Hepatic stellate cell (primary cell): Measurements from ENCODE around the gene COL4A1.

Source experiments
- DNase-seq: peaks from one replicate; pipeline ENCODE4 v3.0.0; 2011; ENCODE audit warnings: low spot score

COL4A1 gene

GRCh38 chr13:110341445-110342244 lies 34.7 kb upstream of the COL4A1 start:
- DNase-seq = no peak

DNA sequence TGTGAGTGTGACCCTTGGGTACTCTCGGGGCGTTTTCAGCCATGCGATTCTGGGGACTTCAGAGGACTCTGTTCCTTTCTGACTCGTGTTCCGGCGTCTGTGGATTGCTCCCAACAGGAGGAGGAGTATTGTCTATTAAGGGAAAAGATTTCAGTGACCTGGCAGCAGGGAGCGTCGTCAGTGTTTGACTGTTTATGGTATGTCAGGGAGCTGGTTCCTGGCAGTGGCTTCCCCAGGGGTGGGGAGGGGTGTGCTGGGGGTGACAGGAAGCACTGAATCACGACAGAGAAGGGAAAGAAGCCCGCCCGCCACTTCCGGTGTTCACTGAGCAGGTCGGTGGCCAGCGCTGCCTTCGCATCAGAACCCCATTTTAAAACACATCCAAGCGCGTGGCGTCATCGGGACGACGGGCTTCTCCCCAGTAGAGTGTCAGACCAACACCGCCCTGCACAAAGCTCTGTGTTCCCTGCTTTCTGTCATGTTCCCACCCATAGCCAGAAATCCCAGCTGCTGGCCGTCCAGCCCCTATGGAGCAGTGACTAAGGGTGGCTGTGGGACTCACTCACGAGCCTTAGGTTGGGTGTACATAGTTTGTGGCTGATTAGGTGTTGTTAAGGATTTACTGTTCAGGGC lies 34.0 kb upstream of the COL4A1 start:
- DNase-seq = peak; percentile 83

GRCh38 chr13:110339975-110340550 lies 33.1 kb upstream of the COL4A1 start:
- no peak for DNase-seq

- DNase-seq = no peak
These were observed 32.3 kb upstream of the COL4A1 start for GRCh38 chr13:110339263-110339662.

GRCh38 chr13:110338441-110339101 lies 31.6 kb upstream of the COL4A1 start:
- DNase-seq = no peak

- DNase-seq = no peak
These were observed 30.3 kb upstream of the COL4A1 start for GRCh38 chr13:110337247-110337646.

DNA sequence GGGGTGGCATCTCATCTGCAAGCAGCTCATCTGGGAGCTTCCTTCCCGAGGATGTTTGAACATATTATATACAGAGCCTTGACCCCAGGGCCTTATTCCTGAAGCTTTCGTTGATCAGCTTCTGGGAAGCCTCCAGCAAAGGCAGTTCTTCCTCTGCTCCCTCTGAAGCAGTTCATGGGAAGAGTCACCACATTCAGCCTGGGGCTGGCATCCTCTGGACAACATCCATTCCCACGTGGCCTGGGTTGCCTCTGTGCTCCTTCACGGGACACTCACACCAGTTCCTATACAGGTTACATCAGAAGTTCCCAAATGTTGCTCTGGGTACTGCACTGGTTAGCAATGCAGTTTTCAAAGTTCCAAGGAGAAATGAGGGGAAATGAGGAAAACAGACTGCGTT lies 29.7 kb upstream of the COL4A1 start:
- DNase-seq = no peak

DNA sequence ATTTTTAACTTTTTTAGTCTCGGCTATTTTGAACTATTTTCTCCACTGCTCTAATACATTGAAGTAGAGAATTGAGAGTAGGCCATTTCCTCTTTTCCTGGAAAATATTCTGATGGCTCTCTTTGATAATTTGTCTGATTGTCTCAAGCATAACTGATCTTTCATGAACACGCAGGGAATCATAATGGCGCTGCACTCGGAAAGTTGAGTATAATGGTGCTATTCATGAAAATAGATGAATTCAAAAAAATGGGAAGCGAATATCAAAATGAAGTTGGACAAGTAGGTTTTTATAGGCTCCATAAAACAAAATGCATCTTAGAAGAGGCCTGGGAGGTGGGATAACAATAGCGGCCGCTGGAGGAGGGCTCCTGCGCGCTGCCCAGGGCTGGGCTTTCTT lies 29.2 kb upstream of the COL4A1 start:
- no peak for DNase-seq

DNA sequence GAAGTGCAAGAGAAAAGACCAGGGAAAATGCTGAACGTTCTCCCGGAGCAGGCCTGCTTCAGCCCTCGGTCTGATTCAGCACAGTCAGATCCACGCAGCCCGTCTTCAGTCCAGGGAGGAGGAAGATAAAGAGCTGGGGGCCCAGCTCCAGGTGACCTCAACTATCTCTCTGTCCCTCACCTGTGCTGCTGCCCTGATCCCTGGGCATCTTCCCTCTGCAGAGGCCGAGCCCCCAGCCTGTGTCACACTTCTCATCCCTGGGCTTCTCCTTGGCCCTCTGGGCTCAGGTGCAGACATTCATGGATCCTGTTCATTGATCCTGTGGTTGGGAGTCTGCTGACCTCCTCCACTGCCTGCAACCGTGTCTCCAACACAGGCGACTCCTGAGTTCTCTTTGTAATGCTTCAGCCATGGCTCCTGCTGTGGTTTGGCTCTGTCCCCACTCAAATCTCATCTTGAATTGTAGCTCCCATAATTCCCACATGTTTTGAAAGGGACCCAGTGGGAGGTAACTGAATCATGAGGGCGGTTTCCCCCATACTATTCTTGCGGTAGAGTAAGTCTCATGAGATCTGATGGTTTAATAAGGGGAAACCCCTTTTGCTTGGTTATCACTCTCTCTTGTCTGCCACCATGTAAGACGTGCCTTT lies 28.0 kb upstream of the COL4A1 start:
- DNase-seq = no peak

DNA sequence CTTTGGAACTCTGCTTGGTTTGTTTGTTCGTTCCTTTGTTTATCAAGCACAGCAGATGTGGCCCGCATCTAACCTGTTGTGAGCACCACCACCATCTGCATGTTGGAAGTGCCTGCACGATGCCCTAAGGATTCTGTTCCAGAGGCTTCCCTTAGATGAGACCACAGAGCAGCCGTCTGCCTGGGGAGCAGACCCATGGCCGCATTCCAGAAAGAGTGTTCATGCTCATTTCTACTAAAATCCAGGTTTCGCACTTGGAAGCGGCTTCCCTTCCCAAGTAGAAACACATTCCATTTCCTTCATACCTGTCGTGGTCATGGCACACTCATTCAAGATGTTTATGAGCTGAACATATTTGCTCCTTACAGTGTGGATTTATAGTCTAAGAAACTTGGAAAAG lies 27.3 kb upstream of the COL4A1 start:
- DNase-seq = no peak

DNA sequence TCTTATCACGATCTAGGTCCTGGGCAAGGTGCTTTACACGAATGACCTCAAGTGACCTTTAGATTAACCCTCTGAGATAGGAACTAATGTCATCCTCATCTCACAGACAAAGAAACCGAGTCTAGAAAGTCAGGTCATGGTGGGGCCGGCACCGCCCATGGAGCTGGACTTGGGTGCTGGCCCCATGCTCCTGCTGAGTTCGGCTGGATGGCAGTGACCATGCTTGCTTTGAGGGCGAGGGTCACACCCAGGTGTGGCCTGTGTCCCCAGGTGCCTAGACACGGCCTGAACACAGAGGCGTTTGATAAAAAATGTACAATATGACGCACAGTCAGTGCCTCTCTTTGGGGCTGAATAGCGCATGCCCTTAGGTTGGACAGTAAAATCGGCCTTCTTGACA lies 26.9 kb upstream of the COL4A1 start:
- DNase-seq = no peak

- no peak for DNase-seq
These were observed 25.8 kb upstream of the COL4A1 start for GRCh38 chr13:110332750-110333149.

- DNase-seq = no peak
These were observed 24.4 kb upstream of the COL4A1 start for GRCh38 chr13:110331362-110331761.

- peak; percentile 85 for DNase-seq
These were observed 23.6 kb upstream of the COL4A1 start for GRCh38 chr13:110330491-110331011.

GRCh38 chr13:110329798-110330461 lies 23.0 kb upstream of the COL4A1 start:
- no peak for DNase-seq

DNA sequence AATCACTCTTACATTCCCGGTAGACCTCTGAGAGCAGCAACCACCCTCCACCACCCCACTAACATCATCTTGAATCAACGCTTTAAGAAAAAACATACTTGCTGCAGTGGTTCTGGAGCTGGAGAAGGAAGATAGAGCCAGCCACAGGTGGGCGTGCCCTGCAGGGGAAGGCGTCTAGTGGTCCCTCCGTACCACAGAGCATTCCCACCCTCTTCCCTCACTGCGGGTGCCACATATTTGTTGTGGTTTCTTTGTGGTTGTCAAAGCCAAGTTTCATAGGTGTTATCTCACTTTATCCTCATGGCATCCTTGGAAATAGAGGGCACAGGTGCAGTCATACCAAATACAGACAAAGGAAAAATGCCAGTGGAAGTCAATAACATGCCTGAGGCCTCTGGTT lies 22.3 kb upstream of the COL4A1 start:
- no peak for DNase-seq

DNA sequence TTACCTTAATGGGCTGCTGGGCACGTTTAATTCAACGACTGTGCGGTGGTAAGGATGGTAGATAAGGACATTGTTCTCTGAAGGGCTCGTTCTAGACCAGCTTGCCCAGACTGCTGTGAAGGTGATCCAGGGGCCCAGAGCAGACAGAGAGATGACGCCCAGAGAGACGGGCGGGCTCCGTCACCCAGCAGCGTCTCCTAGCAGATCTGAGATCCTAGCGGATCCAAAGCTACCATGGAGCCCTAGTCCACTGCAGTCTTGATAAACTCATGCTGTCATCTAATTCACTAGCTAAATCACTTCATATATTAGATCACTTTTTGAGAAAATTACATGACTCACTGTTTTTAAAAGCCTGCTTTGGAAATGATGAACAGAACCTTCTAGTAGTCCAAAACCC lies 21.6 kb upstream of the COL4A1 start:
- no peak for DNase-seq

GRCh38 chr13:110327051-110327721 lies 20.2 kb upstream of the COL4A1 start:
- no peak for DNase-seq

GRCh38 chr13:110326263-110326904 lies 19.4 kb upstream of the COL4A1 start:
- DNase-seq = no peak

DNA sequence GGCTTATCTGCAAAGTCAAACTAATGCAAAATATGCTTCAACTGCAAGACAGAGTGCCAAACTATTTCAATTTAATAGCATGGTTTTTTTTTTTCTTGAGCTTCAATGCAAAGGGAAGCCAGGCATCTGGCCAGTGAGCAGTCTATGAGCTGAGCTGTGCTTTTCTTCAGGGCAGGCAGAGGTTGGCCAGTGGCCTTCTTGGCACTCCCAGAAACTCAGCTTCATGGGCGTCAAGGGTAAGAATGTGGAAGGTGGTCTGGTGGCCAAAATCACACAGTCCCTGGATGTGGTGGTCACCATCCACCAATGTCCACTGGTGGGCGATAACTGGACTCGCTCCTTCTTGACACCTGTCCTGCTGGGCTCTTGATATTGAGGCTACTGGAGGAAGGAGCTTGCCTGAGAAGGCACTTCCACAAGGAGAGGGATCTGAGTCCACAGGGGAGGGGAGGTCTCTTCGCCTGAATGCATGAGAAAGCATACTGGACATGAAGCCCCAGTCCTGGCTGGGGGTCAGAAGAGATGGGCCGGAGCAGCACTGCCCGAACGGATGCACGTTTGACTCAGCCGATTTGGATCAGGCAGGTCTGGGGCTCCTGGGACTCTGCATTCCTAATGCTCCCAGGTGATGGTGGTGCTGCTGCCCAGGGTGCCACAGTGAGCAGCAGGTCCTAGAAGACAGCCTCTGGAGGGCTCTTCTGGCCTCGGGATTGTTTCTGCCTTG lies 17.2 kb upstream of the COL4A1 start:
- DNase-seq = no peak
